Activated CD4-positive, CD25-positive, alpha-beta regulatory T cell treated with anti-CD3 and anti-CD28 coated beads, Interleukin-2, amount 50 U/mL, for 72 hours (primary cell): ENCODE measurements around the gene ZNF549.

Source experiments
- DNase-seq: peaks from one replicate; pipeline ENCODE4 v3.0.0; 2021

Gene ZNF549

DNA sequence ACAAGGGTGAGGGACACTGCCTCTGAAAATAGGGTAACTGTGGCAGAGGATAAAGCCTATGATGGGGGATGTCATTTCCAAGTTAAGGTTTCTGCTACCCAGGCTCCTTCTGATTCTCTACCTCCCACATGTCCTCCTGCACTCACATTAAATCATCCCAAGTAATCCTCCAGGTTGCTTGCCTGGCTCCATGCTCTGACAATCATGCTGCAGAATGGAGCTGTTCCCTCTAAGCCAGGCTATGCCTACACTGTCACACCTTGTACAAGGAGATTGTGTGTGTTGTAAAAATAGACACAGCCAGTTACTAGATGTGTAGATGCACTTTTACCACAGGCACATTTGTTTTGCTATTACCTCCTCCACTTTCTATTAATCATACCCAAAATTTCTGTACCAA, 43.6 kb downstream of the ZNF549 start:
- DNase-seq: no peak

- no peak for DNase-seq
These were observed 45.3 kb downstream of the ZNF549 start for GRCh38 chr19:57572415-57572947.

GRCh38 chr19:57576661-57577060, 49.5 kb downstream of the ZNF549 start:
- DNase-seq: no peak

DNA sequence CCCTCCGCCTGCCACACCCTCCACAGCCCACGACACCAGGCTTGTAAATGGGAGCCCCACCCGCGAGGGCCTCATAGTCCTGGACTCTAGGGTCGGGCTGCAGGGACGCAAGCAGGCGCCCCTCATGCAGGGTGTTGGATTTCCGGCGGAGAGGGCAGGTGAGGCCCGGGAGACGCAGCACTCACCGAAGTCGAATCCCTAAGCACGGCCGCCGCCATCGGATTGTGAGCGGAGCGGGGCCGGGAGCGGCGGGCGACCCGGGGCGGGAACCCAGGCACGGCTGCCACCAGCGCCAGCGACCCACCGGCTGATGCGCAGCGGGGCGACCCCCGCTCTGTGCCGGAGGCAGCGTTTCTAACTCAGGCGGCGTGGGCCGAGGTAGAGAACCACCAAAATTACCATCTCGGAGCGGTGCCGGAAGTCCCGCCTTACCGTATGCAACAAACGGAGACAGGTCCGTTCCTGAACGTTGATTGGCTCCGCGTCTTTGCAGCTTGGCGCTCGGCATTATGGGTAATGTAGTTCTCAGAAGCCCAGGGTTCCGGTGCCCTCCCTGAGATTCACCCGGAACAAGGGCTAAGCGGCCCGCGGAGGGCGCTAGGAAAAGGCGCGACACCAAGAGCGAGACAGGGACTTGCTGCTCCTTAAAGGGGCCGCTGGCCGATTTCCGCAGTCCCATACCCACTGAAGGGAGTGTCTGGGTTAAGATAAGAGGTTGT, 51.5 kb downstream of the ZNF549 start, which contains the start of gene ZNF416:
Gene ZNF416 (minus strand): TSS at position 425 of the 719 bp plus-strand sequence. CDS start 207 bp downstream, at position 218.
- DNase-seq: peak; percentile 89

DNA sequence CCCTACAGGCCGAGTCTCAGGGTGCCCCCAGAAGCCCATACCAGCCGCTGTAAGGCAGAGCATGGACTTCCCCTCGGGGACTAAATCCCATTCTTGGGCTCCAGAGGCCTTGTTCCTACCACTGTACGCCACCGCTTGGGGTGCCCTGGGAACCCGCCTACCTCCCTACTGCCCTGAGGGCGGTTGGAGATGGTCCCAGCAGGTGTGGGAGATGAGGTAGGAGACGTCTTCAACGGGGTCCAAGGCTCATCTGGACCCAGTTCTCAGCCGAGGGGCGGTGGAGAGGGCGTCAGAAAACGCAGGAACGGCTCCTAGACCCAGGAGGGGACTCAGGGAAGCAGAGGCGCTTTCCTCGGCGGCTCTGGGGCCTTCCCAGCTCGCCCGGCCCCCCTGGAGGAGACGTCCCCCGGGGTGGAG, 56.0 kb downstream of the ZNF549 start:
- no peak for DNase-seq

GRCh38 chr19:57583521-57584416, 56.6 kb downstream of the ZNF549 start, which contains the start of gene ZIK1:
TSS of gene ZIK1 (plus strand) at chr19:57584145. CDS start at chr19:57584357, 212 bp downstream.
- DNase-seq: peak; percentile 75

GRCh38 chr19:57587529-57587928, 60.4 kb downstream of the ZNF549 start:
- DNase-seq: no peak

DNA sequence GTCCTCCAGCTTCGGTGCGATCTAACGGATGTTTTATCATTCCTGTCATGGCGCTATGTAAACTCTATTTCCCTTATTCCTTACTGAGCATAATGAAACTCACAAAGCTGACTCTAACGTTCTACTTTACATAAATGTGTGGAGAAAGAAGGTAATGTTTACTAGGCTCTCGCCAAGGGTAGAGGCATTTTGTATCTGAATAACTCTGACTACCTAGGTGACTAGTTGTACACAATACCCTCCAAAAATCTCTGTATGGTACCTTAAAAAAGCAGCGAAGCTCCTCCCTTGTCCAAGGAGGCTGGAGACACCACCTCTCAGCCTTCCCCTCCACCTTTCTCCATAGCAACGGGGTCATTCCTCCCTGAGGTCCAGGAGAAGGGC, 72.2 kb downstream of the ZNF549 start:
- no peak for DNase-seq

- peak; percentile 87 for DNase-seq
These were observed 72.7 kb downstream of the ZNF549 start, which contains the start of gene ZNF530 for GRCh38 chr19:57599761-57600383. TSS of gene ZNF530 (plus strand) at chr19:57599885. CDS start at chr19:57604346, 4,461 bp downstream.

DNA sequence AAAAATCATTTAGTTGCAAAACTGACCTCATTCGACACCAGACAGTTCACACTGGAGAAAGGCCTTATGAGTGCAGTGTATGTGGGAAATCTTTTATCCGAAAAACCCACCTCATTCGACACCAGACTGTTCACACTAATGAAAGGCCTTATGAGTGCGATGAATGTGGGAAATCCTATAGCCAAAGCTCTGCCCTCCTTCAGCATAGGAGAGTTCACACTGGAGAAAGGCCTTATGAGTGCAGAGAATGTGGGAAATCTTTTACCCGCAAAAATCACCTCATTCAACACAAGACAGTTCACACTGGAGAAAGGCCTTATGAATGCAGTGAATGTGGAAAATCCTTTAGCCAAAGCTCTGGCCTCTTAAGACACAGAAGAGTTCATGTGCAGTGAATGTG, 79.8 kb downstream of the ZNF549 start:
- DNase-seq: no peak
